Measurements from ENCODE around the gene SNX9. TPM values are rescaled to one million over a fixed set of nuclear protein-coding genes. Genes with fewer than 3 reads are reported as not detected.

The SNX9 gene
- total and polyA plus RNA-seq, 2 of the 4 experiments (the other 2 are of a cell fraction) = 35.3 to 41.2 TPM

GRCh38 chr6:157943964-157944283 lies 120.9 kb downstream of the SNX9 start:
- Histone ChIP-seq H3K4ac (ENCODE audit: low read depth, low read length) (no peak overlapping the region), H3K4me1 (ENCODE audit: control insufficient read depth, insufficient read depth, low read length) (no peaks in the 10 kb centered on the region; the same call in 1 of the 2 replicates), H2AK9ac (replicated peaks; ENCODE audit: low read depth, low read length, poor library complexity) (no peak overlapping the region), H3K14ac (replicated peaks; ENCODE audit: low read depth, low read length) (no peak overlapping the region), H4K91ac (ENCODE audit: insufficient read depth, low read depth, low read length) (no peak overlapping the region), H3K27ac (ENCODE audit: insufficient read depth, low read length) (no peak overlapping the region), H2BK5ac (ENCODE audit: low read depth, low read length, poor library complexity, severe bottlenecking) (no peak overlapping the region), H2BK120ac (ENCODE audit: low read depth, low read length) (no peak overlapping the region), H3K23ac (ENCODE audit: low read depth, low read length) (no peak overlapping the region), H3K27me3 (ENCODE audit: control insufficient read depth, insufficient read depth, low read length) (no peaks in the 10 kb centered on the region), H4K20me1 (ENCODE audit: insufficient read depth, low read length) (no peaks in the 10 kb centered on the region), H4K5ac (ENCODE audit: low read depth, low read length) (no peak overlapping the region), H3K9me1 (ENCODE audit: insufficient read depth, low read length) (peaks cover 5% of the 10 kb centered on the region), H2AK5ac (ENCODE audit: low read depth, low read length) (no peak overlapping the region), H3K9me3 (ENCODE audit: control insufficient read depth, insufficient read depth, low read length) (no peaks in the 10 kb centered on the region; the same call in 1 of the 2 replicates), H4K8ac (ENCODE audit: low read depth in 2 of 2, low read length in 2 of 2) (no peak overlapping the region), H2BK15ac (ENCODE audit: low read depth, low read length) (no peak overlapping the region), H3K56ac (ENCODE audit: extremely low read depth, insufficient read depth, low read length) (no peak overlapping the region), H3K36me3 (ENCODE audit: control insufficient read depth, insufficient read depth, low read length) (peaks cover 57% of the 10 kb centered on the region), H3K18ac (ENCODE audit: low read depth, low read length) (no peak overlapping the region), H3K9ac (ENCODE audit: low read depth, low read length) (no peak overlapping the region), H3K4me3 (ENCODE audit: insufficient read depth, low read depth, low read length) (no peak overlapping the region), H3K79me1 (ENCODE audit: low read depth in 1 of 2, low read length in 2 of 2) (peaks cover 0 to 5% of the 10 kb centered on the region in 2 experiments; a peak in 3 of 4 replicates), H3K4me2 (ENCODE audit: low read depth, low read length) (no peak overlapping the region), H2BK20ac (ENCODE audit: low read depth, low read length) (no peak overlapping the region), H2AFZ (replicated peaks; ENCODE audit: low read length, poor library complexity) (no peak overlapping the region)
- ATAC-seq (ENCODE audit: low read depth) (no peak), DNase-seq (no peak)
- 92% methylated on average over 6 of the region's 15 CpGs; no CpG with 5 or more reads in 1 of the 2 experiments for WGBS, 2 experiments (ENCODE audit: extremely low coverage in 2 of 2, insufficient read length in 1 of 2)
- POLR2A ChIA-PET (ENCODE audit: unreplicated experiment) = no interaction called here
- dilution Hi-C loops (cut with HindIII; ENCODE audit: low sequenced_read_pairs, unreplicated experiment) (no loop called here), intact Hi-C loops (cut with micrococcal nuclease) (no loop called here), in situ Hi-C loops (cut with MboI; ENCODE audit: low sequenced_read_pairs) (no loop called here)
- BruUV-seq (replicated peaks) = TSS peak; percentile 78
- CTCF ChIA-PET = no interaction called here
- no peak for TF ChIP-seq RFX5 (IDR thresholded peaks at IDR 0.05; ENCODE audit: low read depth, low read length)
- TF ChIP-seq ELK1 (IDR thresholded peaks at IDR 0.05; ENCODE audit: borderline replicate concordance, low read depth, low read length) = no peak
- TF ChIP-seq CEBPB (IDR thresholded peaks at IDR 0.05; ENCODE audit: low read depth, low read length) = no peak
- TF ChIP-seq MXI1 (IDR thresholded peaks at IDR 0.05; ENCODE audit: borderline replicate concordance, low read depth, low read length) = no peak
- no peak for TF ChIP-seq SMC3 (IDR thresholded peaks at IDR 0.05; ENCODE audit: low read depth, low read length)
- TF ChIP-seq RAD21 (IDR thresholded peaks at IDR 0.05; ENCODE audit: low read length) = no peak
- TF ChIP-seq BHLHE40 (IDR thresholded peaks at IDR 0.05; ENCODE audit: low read depth, low read length) = no peak
- TF ChIP-seq USF2 (IDR thresholded peaks at IDR 0.05; ENCODE audit: low read depth, low read length) = no peak
- no peak for TF ChIP-seq POLR2A (IDR thresholded peaks at IDR 0.05; ENCODE audit: low read depth, low read length)
- TF ChIP-seq MAFK (IDR thresholded peaks at IDR 0.05; ENCODE audit: low read depth, low read length) = no peak
- no peak for TF ChIP-seq RCOR1 (IDR thresholded peaks at IDR 0.05; ENCODE audit: insufficient replicate concordance, low read length)
- TF ChIP-seq FOS (IDR thresholded peaks at IDR 0.05; ENCODE audit: low read depth, low read length) = no peak
- no peak for TF ChIP-seq MAZ (IDR thresholded peaks at IDR 0.05; ENCODE audit: borderline replicate concordance, low read depth, low read length)
- no peak for TF ChIP-seq CHD1 (IDR thresholded peaks at IDR 0.05; ENCODE audit: low read depth, low read length)
- no peak for TF ChIP-seq NFE2L2 (IDR thresholded peaks at IDR 0.05; ENCODE audit: low read depth, low read length)
- no peak for TF ChIP-seq CTCF (conservative IDR thresholded peaks at IDR 0.05; ENCODE audit: low read depth, low read length)

Measured in IMR-90 (cell line).